H9 (cell line): ENCODE data around the gene CCDC71. TPM values are rescaled to one million over a fixed set of nuclear protein-coding genes. Genes with fewer than 3 reads are reported as not detected.

Experiments
- DNase-seq: peaks from one replicate; pipeline ENCODE4 v3.0.0-alpha.2; 2017
- H2AFZ ChIP-seq: one replicate; pipeline ENCODE4 v1.6.1; 2013; ENCODE audit warnings: mild to moderate bottlenecking, low read length, control low read depth, moderate library complexity
- H2AK5ac ChIP-seq: 2 replicates; pipeline ENCODE4 v1.6.1; 2013; ENCODE audit warnings: low read length, control low read depth, mixed read lengths; ENCODE audit not compliant: insufficient read length
- H2BK120ac ChIP-seq: one replicate; pipeline ENCODE4 v1.6.1; 2013; ENCODE audit warnings: low read depth, mild to moderate bottlenecking, low read length, control low read depth, inconsistent platforms; ENCODE audit not compliant: poor library complexity, severe bottlenecking
- H2BK12ac ChIP-seq: 2 replicates; pipeline ENCODE4 v1.6.1; 2013; ENCODE audit warnings: low read length, control low read depth, mixed read lengths, low read depth; ENCODE audit not compliant: insufficient read length
- H2BK15ac ChIP-seq: 2 replicates; pipeline ENCODE4 v1.6.1; 2013; ENCODE audit warnings: low read depth, low read length, control low read depth
- H2BK20ac ChIP-seq: one replicate; pipeline ENCODE4 v1.6.1; 2013; ENCODE audit warnings: low read depth, mild to moderate bottlenecking, low read length, control low read depth, inconsistent platforms; ENCODE audit not compliant: poor library complexity, severe bottlenecking
- H2BK5ac ChIP-seq: 2 replicates; pipeline ENCODE4 v1.6.1; 2013; ENCODE audit warnings: low read length, control low read depth, mixed read lengths; ENCODE audit not compliant: insufficient read length
- H3K14ac ChIP-seq: 2 replicates; pipeline ENCODE4 v1.6.1; 2013; ENCODE audit warnings: low read length, control low read depth; ENCODE audit not compliant: insufficient read depth
- H3K18ac ChIP-seq: 2 replicates; pipeline ENCODE4 v1.6.1; 2013; ENCODE audit warnings: low read depth, mild to moderate bottlenecking, mixed read lengths, low read length, control low read depth; ENCODE audit not compliant: insufficient read length
- H3K23ac ChIP-seq: 2 replicates; pipeline ENCODE4 v1.6.1; 2013; ENCODE audit warnings: low read length, control low read depth, mixed read lengths, low read depth; ENCODE audit not compliant: insufficient read length
- H3K23me2 ChIP-seq: 2 replicates; pipeline ENCODE4 v1.6.1; 2013; ENCODE audit warnings: low read depth, mild to moderate bottlenecking, mixed read lengths, low read length, control low read depth; ENCODE audit not compliant: insufficient read length, poor library complexity, severe bottlenecking
- H3K27ac ChIP-seq: 2 replicates; pipeline ENCODE4 v1.5.1; 2013; ENCODE audit warnings: low read length, control low read depth, mixed read lengths, low read depth; ENCODE audit not compliant: insufficient read length
- H3K27me3 ChIP-seq: 2 replicates; pipeline ENCODE4 v1.6.1; 2013; ENCODE audit warnings: low read length, control low read depth, inconsistent platforms; ENCODE audit not compliant: insufficient read depth
- H3K4ac ChIP-seq: 2 replicates; pipeline ENCODE4 v1.6.1; 2013; ENCODE audit warnings: low read depth, mild to moderate bottlenecking, control low read depth, inconsistent platforms, low read length, moderate library complexity
- H3K4me1 ChIP-seq: 2 replicates; pipeline ENCODE4 v1.6.1; 2013; ENCODE audit warnings: low read length, control low read depth, inconsistent platforms; ENCODE audit not compliant: insufficient read depth
- H3K4me2 ChIP-seq: 2 replicates; pipeline ENCODE4 v1.6.1; 2013; ENCODE audit warnings: low read length, control low read depth, mixed read lengths; ENCODE audit not compliant: insufficient read length, insufficient read depth
- H3K56ac ChIP-seq: 2 replicates; pipeline ENCODE4 v1.6.1; 2013; ENCODE audit warnings: low read depth, mild to moderate bottlenecking, mixed read lengths, low read length, control low read depth; ENCODE audit not compliant: insufficient read length
- H3K79me1 ChIP-seq: 2 replicates; pipeline ENCODE4 v1.6.1; 2013; ENCODE audit warnings: low read depth, mild to moderate bottlenecking, moderate library complexity, low read length, control low read depth, inconsistent platforms; ENCODE audit not compliant: insufficient read depth, poor library complexity, severe bottlenecking
- H3K79me2 ChIP-seq: 2 replicates; pipeline ENCODE4 v1.6.1; 2013; ENCODE audit warnings: low read length, control low read depth, inconsistent platforms; ENCODE audit not compliant: insufficient read depth
- H3K9ac ChIP-seq: 2 replicates; pipeline ENCODE4 v1.6.1; 2013; ENCODE audit warnings: low read length, control low read depth, mixed read lengths; ENCODE audit not compliant: insufficient read length; ENCODE audit errors: extremely low read depth
- H3K9me3 ChIP-seq: one replicate; pipeline ENCODE4 v1.6.1; 2013; ENCODE audit warnings: low read depth, low read length, inconsistent platforms; ENCODE audit not compliant: control insufficient read depth
- H3T11ph ChIP-seq: one replicate; pipeline ENCODE4 v1.6.1; 2013; ENCODE audit warnings: mild to moderate bottlenecking, low read length, control low read depth, inconsistent platforms
- H4K20me1 ChIP-seq: one replicate; pipeline ENCODE4 v1.6.1; 2013; ENCODE audit not compliant: control insufficient read depth, insufficient read length, insufficient read depth
- H4K5ac ChIP-seq: 2 replicates; pipeline ENCODE4 v1.6.1; 2013; ENCODE audit warnings: low read depth, mild to moderate bottlenecking, mixed read lengths, low read length, control low read depth; ENCODE audit not compliant: insufficient read length
- H4K8ac ChIP-seq: replicated peaks from 2 replicates; pipeline ENCODE4 v1.6.1; 2013; ENCODE audit warnings: low read length, control low read depth, mixed read lengths, low read depth; ENCODE audit not compliant: insufficient read length
- H4K91ac ChIP-seq: 2 replicates; pipeline ENCODE4 v1.6.1; 2013; ENCODE audit warnings: low read depth, mild to moderate bottlenecking, moderate library complexity, mixed read lengths, low read length, control low read depth; ENCODE audit not compliant: insufficient read length
- H3K27ac Mint-ChIP-seq, 3 experiments: 2 replicates in 2 of 3; 3 replicates in 1 of 3; pipeline ENCODE4 v1.8.0; 2020 to 2021; ENCODE audit warnings: mixed read lengths in 3 of 3, mild to moderate bottlenecking in 1 of 3, moderate library complexity in 1 of 3
- H3K27me3 Mint-ChIP-seq: 2 replicates; pipeline ENCODE4 v1.8.0; 2021; ENCODE audit warnings: low read depth, mild to moderate bottlenecking, moderate library complexity, mixed read lengths
- H3K36me3 Mint-ChIP-seq, 3 experiments: 2 replicates in 2 of 3; 3 replicates in 1 of 3; pipeline ENCODE4 v1.8.0; 2020 to 2021; ENCODE audit warnings: low read depth in 3 of 3, mixed read lengths in 3 of 3; ENCODE audit not compliant: insufficient read depth in 1 of 3
- H3K4me1 Mint-ChIP-seq, 2 experiments: 2 replicates each; pipeline ENCODE4 v1.8.0; 2020; ENCODE audit warnings: mixed read lengths in 2 of 2
- H3K4me3 Mint-ChIP-seq, 2 experiments: 2 replicates in 1 of 2; 3 replicates in 1 of 2; pipeline ENCODE4 v1.8.0; 2020 to 2021; ENCODE audit warnings: mild to moderate bottlenecking in 2 of 2, mixed read lengths in 2 of 2, moderate library complexity in 1 of 2
- H3K9me3 Mint-ChIP-seq, 2 experiments: 2 replicates in 1 of 2; 3 replicates in 1 of 2; pipeline ENCODE4 v1.8.0; 2020; ENCODE audit warnings: mild to moderate bottlenecking in 2 of 2, mixed read lengths in 2 of 2, moderate library complexity in 1 of 2
- CTCF ChIP-seq: fragments of 200-600 bp; sonication (generic); conservative IDR thresholded peaks from 3 replicates; pipeline ENCODE4 v1.8.0; 2021; ENCODE audit warnings: antibody characterized with exemption, mild to moderate bottlenecking
- WGBS: extraction: QIAGEN DNeasy Blood & Tissue Kit; methylation state at CpG from one replicate; pipeline ENCODE4 v1.1.7; 2013; ENCODE audit warnings: missing lambda C conversion rate, low lambda C conversion rate, mixed read lengths; ENCODE audit not compliant: insufficient read length; ENCODE audit errors: extremely low coverage; 5-methylcytosine and 5-hydroxymethylcytosine counted together
- total RNA-seq: library from RNA; stranded (reverse); gene quantifications from 2 replicates; pipeline ENCODE4 v1.2.1, GENCODE V29; 2021

Gene CCDC71
- total RNA-seq, 1 experiment from 2014 or later = 27.6 TPM

- Histone ChIP-seq H4K20me1 (no peaks in the 10 kb centered on the region), H3K27ac (no peak overlapping the region), H3K79me1 (no peaks in the 10 kb centered on the region), H2AFZ (no peak overlapping the region), H4K8ac (no peak overlapping the region), H3K23me2 (peaks cover 15% of the 10 kb centered on the region), H2BK120ac (no peak overlapping the region), H3K4me1 (peaks cover 2% of the 10 kb centered on the region; the same call in 1 of the 2 replicates), H3T11ph (no peak overlapping the region), H3K56ac (no peak overlapping the region), H3K4me2 (no peak overlapping the region), H4K91ac (no peak overlapping the region), H3K9ac (no peak overlapping the region), H3K9me3 (no peaks in the 10 kb centered on the region), H3K4ac (no peak overlapping the region), H2BK15ac (no peak overlapping the region), H2BK20ac (no peak overlapping the region), H3K18ac (no peak overlapping the region), H2BK12ac (no peak overlapping the region), H3K79me2 (no peaks in the 10 kb centered on the region), H4K5ac (no peak overlapping the region), H2AK5ac (no peak overlapping the region), H3K23ac (no peak overlapping the region), H3K14ac (no peak overlapping the region), H3K27me3 (no peaks in the 10 kb centered on the region), H2BK5ac (no peak overlapping the region)
- peaks cover 0 to 1% (median 0%) of the 10 kb centered on the region in 3 experiments; a peak in 1 of 7 replicates for H3K36me3 Mint-ChIP-seq
- peaks cover 8 to 14% of the 10 kb centered on the region in 2 experiments; a peak in 3 of 4 replicates for H3K4me1 Mint-ChIP-seq
- no peak for TF ChIP-seq CTCF
- no peak overlapping the region for H3K4me3 Mint-ChIP-seq
- DNase-seq = no peak
- H3K27me3 Mint-ChIP-seq = peaks cover 22% of the 10 kb centered on the region
- peaks cover 0 to 4% of the 10 kb centered on the region in 2 experiments; a peak in 3 of 5 replicates for H3K9me3 Mint-ChIP-seq
- H3K27ac Mint-ChIP-seq = peak overlapping the region in 1 of 3 experiments; percentile 72; a peak in 3 of 7 replicates
- no CpG with 5 or more reads among the region's 4 CpGs for WGBS
Measured at GRCh38 chr3:49135499-49135898, 30.6 kb downstream of the CCDC71 start.
